22Rv1 (cell line): ENCODE measurements around the gene NKD1.

Source experiments
- H3K27ac ChIP-seq: fragments of 450-650 bp; 2 replicates; pipeline ENCODE4 v1.5.1; 2017
- ZFX ChIP-seq: fragments of 450-650 bp; IDR thresholded peaks from 2 replicates; pipeline ENCODE4 v1.6.1; 2017; ENCODE audit warnings: antibody characterized with exemption, borderline replicate concordance
- TF ChIP-seq, protein P1 (sequence below): fragments of 450-650 bp; IDR thresholded peaks from 2 replicates; pipeline ENCODE4 v1.5.1; 2017; ENCODE audit warnings: mild to moderate bottlenecking

Gene NKD1

DNA sequence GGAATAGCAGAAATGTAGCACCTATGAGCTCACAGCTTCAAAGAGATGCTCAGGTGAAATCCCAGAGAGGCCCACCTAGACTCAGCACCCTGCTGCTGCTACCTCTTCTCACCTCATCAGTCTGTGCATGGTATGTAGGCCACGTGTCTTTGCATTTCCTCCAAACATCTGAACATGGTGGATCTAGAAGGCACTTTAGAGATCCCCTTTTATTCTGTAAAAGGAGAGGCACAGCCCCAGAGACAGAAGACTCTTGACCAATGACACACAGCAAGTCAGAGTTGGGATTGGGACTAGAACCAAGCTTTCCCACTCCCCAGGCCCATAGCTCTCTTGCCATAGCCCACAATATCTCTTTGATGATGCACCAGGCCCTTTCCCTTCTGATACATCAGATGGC is 19.4 kb upstream of the NKD1 start:
- TF ChIP-seq, protein P1, sequence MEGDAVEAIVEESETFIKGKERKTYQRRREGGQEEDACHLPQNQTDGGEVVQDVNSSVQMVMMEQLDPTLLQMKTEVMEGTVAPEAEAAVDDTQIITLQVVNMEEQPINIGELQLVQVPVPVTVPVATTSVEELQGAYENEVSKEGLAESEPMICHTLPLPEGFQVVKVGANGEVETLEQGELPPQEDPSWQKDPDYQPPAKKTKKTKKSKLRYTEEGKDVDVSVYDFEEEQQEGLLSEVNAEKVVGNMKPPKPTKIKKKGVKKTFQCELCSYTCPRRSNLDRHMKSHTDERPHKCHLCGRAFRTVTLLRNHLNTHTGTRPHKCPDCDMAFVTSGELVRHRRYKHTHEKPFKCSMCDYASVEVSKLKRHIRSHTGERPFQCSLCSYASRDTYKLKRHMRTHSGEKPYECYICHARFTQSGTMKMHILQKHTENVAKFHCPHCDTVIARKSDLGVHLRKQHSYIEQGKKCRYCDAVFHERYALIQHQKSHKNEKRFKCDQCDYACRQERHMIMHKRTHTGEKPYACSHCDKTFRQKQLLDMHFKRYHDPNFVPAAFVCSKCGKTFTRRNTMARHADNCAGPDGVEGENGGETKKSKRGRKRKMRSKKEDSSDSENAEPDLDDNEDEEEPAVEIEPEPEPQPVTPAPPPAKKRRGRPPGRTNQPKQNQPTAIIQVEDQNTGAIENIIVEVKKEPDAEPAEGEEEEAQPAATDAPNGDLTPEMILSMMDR, result no peak
- TF ChIP-seq ZFX, result no peak
- H3K27ac ChIP-seq, result no peak overlapping the region

DNA sequence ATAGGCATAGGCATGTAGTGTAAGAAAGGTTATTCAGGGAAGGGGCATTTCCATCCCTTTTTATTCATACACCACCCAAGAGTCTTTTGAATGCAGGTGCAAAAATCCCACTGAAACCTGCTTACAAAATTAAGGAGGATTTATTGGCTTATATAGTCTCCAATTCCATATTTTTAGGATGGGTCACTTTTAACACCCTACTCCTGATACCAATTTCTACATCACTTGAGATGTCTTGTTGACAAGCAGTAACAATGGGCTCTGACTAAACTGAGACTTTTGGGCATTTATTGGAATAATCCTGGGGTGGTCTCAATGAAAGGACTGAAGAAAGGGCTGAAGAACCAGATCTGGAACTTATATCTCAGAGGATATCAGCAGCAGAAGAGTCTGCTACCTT is 18.9 kb upstream of the NKD1 start:
- H3K27ac ChIP-seq, result no peak overlapping the region
- TF ChIP-seq, protein P1, result no peak
- TF ChIP-seq ZFX, result no peak

DNA sequence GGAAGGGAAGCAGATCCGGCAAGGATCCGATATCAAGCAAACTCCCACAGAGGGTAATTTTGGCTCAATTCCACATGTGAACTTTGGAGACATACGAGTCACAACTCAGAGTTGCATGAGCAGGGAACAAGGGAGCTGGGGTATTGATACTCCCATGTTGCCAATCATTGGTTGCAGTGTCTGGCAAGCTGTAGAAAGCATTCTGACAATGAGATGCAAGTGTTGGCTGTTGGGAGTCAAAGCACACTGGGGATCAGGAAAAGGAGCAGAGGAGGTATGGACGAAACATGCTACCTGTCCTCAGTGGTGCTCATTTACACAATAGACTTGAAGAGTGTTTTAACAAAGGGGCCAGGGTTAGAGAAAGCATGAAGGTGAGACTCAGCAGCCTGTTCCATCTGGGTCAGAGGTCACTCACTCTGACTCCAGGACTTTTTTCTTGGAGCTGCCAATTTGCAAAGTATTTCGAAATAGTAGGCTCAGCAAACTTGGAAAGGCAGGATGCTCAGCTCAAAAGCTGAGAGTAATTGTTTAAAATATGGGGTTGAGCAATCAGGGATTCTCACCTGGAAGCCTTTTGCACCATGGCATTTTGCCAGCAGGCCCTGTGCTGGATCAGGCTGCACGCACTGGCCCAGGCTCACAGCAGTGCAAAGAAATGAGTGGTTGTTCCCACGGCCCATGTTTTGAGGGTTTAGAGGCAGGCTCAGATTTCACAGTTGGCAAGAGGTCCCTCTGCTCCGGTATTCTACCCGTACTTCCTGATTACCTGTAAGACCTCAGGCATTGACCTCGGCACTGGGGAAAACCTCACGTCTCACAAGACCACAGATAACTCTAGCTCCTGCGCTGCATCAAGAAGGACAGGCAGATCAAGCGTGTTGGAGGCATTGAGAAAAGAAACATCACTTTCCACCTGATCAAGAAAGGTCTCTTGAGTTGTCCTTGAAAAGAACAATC is 17.6 kb upstream of the NKD1 start:
- TF ChIP-seq, protein P1, result no peak
- TF ChIP-seq ZFX, result no peak
- H3K27ac ChIP-seq, result no peak overlapping the region

DNA sequence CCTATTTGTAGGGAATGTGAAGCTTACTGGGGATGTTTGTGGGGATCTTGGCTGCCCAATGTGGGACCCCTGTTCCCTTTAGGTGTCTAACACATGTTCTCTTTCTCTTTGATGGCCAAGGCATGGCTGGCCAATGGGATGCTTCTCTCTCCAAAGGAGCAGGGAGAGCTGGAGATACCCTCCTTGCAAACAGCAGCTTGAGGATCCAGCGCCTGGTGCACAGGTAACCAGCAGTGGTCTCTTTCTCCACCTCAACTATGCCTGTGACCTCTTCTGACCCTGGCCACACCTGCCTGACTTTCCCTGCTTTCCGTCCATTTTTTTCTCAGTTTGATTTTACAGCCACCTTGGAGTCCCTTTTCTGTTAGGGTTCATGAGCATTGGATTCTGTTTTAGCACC is 16.8 kb upstream of the NKD1 start:
- TF ChIP-seq, protein P1, result no peak
- H3K27ac ChIP-seq, result no peak overlapping the region

DNA sequence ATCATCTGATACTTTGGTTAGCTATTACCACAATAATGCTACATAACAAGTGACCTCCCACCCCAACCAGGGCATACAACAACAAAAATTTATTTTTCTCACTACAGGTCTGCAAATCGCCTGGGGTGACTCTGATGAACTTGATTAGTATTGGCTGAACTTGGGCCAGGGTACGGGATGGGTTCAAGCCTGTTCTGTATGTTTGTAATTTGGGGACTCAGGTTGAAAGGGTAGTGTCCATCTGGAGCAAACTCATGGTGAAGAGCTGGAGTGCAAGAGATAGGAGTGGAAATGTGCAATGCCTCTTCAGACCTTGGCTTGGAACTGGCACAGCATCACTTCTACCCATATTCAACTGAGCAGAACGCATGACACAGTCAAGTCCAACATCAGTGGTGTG is 16.3 kb upstream of the NKD1 start:
- no peak for TF ChIP-seq ZFX
- TF ChIP-seq, protein P1, result no peak

DNA sequence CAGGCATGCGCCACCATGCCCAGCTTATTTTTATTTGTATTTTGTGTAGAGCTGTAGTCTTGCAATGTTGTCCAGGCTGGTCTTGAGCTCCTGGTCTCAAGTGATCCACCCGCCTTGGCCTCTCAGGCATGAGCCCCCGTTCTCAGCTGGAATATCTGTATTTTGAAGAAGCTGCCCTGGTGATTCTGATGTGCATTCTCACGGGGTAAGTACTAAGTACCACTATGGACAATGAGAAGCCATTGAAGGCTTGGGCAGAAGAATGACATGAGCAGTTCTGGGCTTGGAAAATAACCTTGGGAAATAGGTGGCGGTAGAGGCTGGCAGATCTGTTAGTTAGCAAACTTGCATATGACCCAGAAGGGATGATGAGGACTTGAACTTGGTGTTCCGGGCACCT is 15.6 kb upstream of the NKD1 start:
- no peak overlapping the region for H3K27ac ChIP-seq
- TF ChIP-seq ZFX, result no peak
- TF ChIP-seq, protein P1, result no peak

More for the DNA sequence above, 16.3 kb upstream of the NKD1 start:
- H3K27ac ChIP-seq, result no peak overlapping the region

DNA sequence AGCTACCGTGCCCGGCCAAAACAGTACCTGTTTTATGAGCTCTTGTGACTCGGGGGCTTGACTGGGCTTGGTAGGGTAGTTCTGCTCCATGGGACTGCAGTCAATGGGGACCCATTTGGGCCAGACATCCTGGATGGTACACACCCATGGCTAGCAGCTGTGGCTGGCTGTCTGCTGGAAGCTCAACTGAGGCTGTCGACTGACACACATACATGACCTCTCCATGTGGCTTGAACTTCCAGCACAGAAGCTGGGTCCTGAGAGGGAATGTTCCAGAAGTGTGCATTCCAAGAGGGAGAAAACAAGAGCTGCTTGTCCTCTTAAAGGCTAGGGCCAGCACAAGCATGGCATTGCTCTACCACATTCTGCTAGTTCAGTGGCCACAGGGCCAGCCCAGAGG is 14.9 kb upstream of the NKD1 start:
- no peak for TF ChIP-seq ZFX
- TF ChIP-seq, protein P1, result no peak
- no peak overlapping the region for H3K27ac ChIP-seq
